Measurements from ENCODE around the gene CACNB1.

GRCh38 chr17:39155654-39156053 is 41.8 kb downstream of the CACNB1 start:
- TF ChIP-seq CTCF (IDR thresholded peaks at IDR 0.05) (no peak), POLR2A (IDR thresholded peaks at IDR 0.05) (no peak)

Data from gastroesophageal sphincter (tissue), 3 donors.